Activated naive CD8-positive, alpha-beta T cell treated with anti-CD3 and anti-CD28 coated beads, Interleukin-2, amount 10 ng/mL, durations not matched to agents 7 days and 5 days (primary cell): ENCODE data around the gene PHLDA1. TPM values are rescaled to one million over a fixed set of nuclear protein-coding genes. Genes with fewer than 3 reads are reported as not detected.

Experiments
- total RNA-seq, 2 experiments: library from RNA; stranded (reverse); gene quantifications; one replicate each; pipeline ENCODE4 v1.2.3, GENCODE V29; 2021

PHLDA1 gene
- total RNA-seq, 2 experiments from 2014 or later, result 5.2 to 5.8 TPM

Other genes with a start within 250 kb of the PHLDA1 start
- gene NAP1L1, start 52.9 kb upstream of the PHLDA1 start, total RNA-seq, result 100 to 1,000 TPM; 534 to 576 TPM